BJ (cell line): ENCODE measurements around the gene STAB1. TPM values are rescaled to one million over a fixed set of nuclear protein-coding genes. Genes with fewer than 3 reads are reported as not detected.

Source experiments
- CTCF ChIA-PET: fragments of 350-600 bp; formaldehyde crosslinking; extraction: SDS; loops from one replicate; lab custom pipeline; 2021; ENCODE audit warnings: antibody characterized with exemption, inconsistent platforms; lab: Yijun Ruan, JAX
- POLR2A ChIA-PET: fragments of 300-600 bp; sonication (Branson Sonifier 250); formaldehyde crosslinking; extraction: SDS; loops from one replicate; lab custom pipeline; 2021; ENCODE audit warnings: antibody characterized with exemption; lab: Charles Lee
- DNase-seq: peaks from one replicate; pipeline ENCODE4 v3.0.0-alpha.2; 2011; ENCODE audit warnings: low read depth
- H3K27me3 ChIP-seq: 2 replicates; pipeline ENCODE4 v1.6.0; 2011; ENCODE audit warnings: low read length; ENCODE audit not compliant: control insufficient read depth, insufficient read depth
- H3K36me3 ChIP-seq: 2 replicates; pipeline ENCODE4 v1.5.1; 2011; ENCODE audit warnings: low read length; ENCODE audit not compliant: control insufficient read depth, insufficient read depth
- H3K4me3 ChIP-seq: 2 replicates; pipeline ENCODE4 v1.5.1; 2011; ENCODE audit warnings: low read depth, mild to moderate bottlenecking, control low read depth, low read length
- CTCF ChIP-seq: IDR thresholded peaks from 2 replicates; pipeline ENCODE4 v1.5.1; 2011; ENCODE audit warnings: low read depth, mild to moderate bottlenecking, control low read depth, inconsistent platforms, low read length, moderate library complexity; ENCODE audit not compliant: insufficient read depth
- polyA plus RNA-seq: library from polyadenylated mRNA; depleted of rRNA; stranded (reverse); fragments of >200 nt; gene quantifications from 2 replicates; pipeline ENCODE4 v1.2.3, GENCODE V29; 2011

Gene STAB1
- polyA plus RNA-seq, 1 experiment = 0.01 TPM

GRCh38 chr3:52527039-52527731 is 32.0 kb downstream of the STAB1 start:
- CTCF ChIA-PET = no interaction called here
- DNase-seq = no peak

GRCh38 chr3:52527732-52528585 is 32.8 kb downstream of the STAB1 start:
- POLR2A ChIA-PET = no interaction called here
- DNase-seq = no peak
- no peak for TF ChIP-seq CTCF
- CTCF ChIA-PET = interaction anchor here (1.3 kb wide), 1 partner anchor 140 kb away, joined by 4 read pairs; no protein-coding TSS in a partner anchor
- Histone ChIP-seq H3K27me3 (no peaks in the 10 kb centered on the region), H3K4me3 (no peak overlapping the region), H3K36me3 (peaks cover 39% of the 10 kb centered on the region)

More at GRCh38 chr3:52527039-52527731, 32.0 kb downstream of the STAB1 start:
- no peak for TF ChIP-seq CTCF
- H3K4me3 ChIP-seq = no peak overlapping the region
- POLR2A ChIA-PET = no interaction called here
- peaks cover 39% of the 10 kb centered on the region for H3K36me3 ChIP-seq
- H3K27me3 ChIP-seq = no peaks in the 10 kb centered on the region

- CTCF ChIA-PET = interaction anchor here (1.3 kb wide), 1 partner anchor 139 kb away, joined by 4 read pairs; no protein-coding TSS in a partner anchor
- Histone ChIP-seq H3K4me3 (no peak overlapping the region), H3K36me3 (peaks cover 37% of the 10 kb centered on the region), H3K27me3 (no peaks in the 10 kb centered on the region)
- no peak for DNase-seq
- TF ChIP-seq CTCF = no peak
- POLR2A ChIA-PET = no interaction called here
These were observed 33.6 kb downstream of the STAB1 start for GRCh38 chr3:52528586-52529375.

- no peak for DNase-seq
- ChIA-PET CTCF (interaction anchor here (1.3 kb wide), 1 partner anchor 138 kb away, joined by 4 read pairs; no protein-coding TSS in a partner anchor), POLR2A (no interaction called here)
- no peak for TF ChIP-seq CTCF
- Histone ChIP-seq H3K4me3 (no peak overlapping the region), H3K36me3 (peaks cover 31% of the 10 kb centered on the region), H3K27me3 (no peaks in the 10 kb centered on the region)
These were observed 34.5 kb downstream of the STAB1 start for GRCh38 chr3:52529376-52530333.
